HCEC 1CT (cell line): ENCODE results near the gene TMEM132D.

Experiments used
- DNase-seq: peaks from one replicate; pipeline ENCODE4 v3.0.0-alpha.2; 2017

TMEM132D gene

DNA sequence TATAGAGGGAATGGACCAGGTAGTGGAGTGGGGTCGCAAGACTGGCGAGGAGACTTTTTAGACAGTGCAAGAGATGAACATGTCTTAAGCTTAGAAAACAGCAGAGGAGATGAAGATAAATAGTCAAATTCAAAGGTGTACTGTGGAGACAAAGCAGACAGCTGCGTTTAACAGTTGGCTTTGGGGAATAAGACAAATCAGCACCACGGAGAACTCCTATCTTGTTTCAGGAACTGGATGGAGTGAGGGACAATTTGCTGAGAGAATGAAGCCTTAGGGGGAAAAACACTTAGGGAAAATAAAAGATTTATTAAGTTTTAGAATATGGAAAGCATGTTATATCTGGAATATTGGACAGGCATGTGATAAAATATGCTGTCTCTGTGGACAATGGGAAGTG lies 591.8 kb downstream of the TMEM132D start:
- DNase-seq = no peak

DNA sequence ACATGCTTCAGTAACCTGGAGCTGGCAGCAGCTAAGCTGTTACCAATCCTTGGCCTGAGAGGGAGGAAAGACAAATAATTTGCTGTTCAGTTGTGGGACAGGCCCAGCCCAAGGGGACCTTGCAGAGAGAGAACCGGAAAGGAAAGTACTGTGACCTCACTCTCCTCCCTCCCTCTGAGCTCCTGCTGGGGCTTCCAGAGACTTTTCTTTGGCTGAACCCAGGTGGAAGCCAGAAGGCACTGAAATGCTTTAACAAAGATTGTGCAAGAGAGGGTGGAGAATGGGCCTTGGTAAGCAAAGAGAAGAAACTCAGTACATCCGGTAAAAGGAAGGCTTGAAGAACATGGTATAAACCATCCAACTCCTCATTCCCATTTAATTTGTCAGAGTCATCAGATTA lies 593.5 kb downstream of the TMEM132D start:
- no peak for DNase-seq

DNA sequence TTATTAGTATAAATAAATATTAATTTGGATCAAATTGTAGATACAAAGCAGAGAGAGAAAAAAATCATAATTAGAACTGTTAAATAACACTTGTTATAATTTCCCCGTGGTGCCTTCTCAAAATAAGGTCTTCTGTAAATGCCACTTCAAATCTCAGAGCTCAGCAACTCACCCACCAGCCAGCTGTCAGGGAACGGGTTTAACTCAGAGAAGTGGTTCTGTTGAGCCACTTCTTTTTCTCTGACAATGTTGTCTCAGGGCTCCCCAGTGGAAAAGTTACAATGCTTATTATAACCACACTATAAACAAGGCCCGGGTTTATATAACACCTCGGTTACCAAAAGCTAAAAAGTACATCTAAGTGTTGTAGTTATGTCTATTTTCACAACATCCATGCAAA lies 598.0 kb downstream of the TMEM132D start:
- DNase-seq = no peak

DNA sequence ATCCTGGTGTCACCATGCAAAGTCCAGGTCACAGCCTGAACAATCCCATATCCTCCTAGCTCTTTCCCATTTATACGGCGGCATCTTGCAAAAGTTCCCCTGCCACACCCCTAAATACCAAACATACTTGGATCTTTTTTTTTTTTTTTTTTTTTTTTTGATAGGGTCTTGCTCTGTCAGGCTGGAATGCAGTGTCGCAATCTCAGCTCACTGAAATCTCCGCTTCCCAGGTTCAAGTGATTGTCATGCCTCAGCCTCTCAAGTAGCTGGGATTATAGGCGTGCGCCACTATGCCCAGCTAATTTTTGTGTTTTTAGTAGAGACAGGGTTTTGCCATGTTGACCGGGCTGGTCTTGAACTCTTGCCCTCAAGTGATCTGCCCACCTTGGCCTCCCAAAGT lies 599.3 kb downstream of the TMEM132D start:
- DNase-seq = no peak

DNA sequence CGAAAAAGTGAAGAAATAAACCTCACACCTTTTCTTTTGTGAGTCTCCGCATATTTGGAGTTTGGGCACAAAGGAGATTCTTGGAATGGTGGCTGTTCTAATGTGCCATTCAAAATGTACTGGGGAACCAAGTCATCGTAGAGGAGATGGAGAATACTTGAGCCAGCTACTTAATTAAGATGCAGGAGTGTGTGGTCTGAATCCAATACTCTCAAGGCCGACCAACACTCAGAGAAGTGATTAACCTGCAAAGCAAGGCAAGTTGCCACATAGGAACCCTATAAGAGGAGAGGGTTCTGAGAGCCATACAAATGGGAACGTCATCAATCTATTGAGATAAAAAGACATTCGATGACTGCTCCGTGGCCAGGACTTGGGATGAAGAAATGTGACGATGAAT lies 603.8 kb downstream of the TMEM132D start:
- no peak for DNase-seq

DNA sequence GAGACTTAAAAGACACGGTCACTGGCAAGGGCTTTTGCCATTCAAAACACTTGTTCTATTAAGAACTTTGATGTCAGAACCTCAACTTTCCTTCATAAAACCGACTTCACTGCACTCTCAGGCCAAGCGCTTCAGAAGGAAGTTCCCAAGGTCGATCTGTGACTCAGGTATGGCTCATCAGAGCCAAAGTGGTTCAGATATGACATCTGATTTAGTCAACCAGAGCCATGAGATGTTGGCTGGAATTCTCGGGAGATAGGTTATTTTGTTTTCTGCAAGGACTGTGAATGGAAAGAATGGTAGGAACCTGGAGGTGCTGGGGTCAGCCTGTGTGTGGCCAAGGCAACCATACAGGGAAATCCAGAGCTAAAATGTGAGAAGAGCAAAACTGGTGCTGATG lies 604.9 kb downstream of the TMEM132D start:
- no peak for DNase-seq

DNA sequence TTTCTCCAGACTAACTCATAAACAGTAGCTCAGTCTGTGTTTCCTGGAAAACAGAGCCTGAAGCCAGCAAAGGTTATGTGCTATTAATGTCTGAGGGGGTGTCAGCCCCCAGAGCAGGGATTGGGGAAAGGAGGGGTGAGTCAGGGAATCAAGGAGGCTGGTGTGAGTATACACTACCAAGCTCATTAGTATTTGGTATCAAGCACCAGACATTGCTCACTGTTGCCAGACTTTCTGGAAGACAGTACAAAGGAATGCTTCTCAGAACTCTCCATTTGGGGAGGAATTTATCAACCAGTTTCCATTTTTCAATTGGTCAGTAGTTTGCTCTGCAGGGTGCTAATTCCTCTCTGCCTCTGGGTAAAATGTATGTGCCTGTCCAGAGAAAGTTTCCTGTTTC lies 607.2 kb downstream of the TMEM132D start:
- no peak for DNase-seq

DNA sequence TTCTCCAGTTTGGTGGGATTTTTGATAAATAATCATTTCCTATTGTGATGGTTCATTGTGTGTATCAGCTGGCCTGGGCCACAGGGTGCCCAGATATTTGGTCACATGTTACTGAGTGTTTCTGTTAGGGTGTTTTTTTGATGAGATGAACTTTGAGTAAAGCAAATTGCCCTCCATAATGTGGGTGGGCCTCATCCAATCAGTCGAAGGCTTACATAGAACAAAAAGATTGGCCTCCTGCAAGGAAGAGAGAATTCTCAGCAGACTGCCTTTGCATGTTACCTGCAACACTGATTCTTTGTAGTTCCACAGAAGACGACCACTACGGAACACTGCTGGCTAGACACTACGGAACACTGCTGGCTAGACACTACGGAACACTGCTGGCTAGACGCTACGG lies 609.0 kb downstream of the TMEM132D start:
- DNase-seq = no peak

DNA sequence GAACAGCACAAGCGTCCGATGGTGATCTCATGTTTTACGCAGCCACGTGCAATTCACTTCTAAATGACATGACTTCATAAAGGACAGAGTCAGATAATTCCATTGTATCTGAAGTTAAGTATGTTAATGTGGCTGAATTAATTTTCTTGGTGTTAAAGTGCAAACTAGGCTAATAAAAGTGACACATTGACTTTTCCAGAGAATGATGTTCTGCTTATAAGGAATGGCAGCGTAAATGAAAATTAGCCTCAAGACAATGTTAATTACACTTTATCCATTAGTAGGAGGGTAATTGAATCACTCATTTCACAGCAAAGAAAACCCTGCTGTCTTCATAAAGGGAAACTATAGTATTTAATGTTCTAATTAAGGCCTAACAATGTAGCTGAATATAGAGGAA lies 624.1 kb downstream of the TMEM132D start:
- no peak for DNase-seq

DNA sequence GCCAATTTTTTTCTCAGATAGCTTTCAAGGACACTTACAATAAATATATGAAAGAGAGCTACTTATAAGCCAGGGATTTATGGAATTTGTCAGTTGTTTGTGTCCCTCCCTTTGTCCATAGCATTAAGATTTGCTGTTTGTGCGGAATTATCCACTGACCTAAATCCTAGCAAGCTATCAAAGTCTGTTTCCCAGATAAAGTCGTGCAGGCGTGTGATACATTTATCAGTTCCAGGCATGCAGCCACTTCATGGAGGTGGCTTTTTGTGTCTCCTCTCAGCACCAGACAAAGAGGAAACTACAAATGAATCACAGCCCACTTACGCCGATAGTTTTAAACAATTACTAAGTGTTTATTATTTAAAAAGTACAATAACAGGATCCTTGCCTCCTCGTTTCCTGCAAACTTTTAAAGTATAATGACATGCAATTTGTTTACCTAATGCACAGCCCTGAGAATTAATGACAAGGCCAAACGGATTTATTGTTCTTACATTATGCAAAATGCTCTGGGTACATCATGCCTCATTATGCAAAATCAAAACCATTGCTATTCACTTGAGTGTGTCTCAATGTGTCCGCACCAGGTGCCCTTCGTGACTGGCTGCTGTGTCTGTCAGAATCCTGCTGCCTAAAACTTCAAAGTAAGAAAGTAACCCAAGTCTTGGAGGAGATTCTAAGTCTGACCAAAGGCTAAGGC lies 627.3 kb downstream of the TMEM132D start:
- DNase-seq = no peak

DNA sequence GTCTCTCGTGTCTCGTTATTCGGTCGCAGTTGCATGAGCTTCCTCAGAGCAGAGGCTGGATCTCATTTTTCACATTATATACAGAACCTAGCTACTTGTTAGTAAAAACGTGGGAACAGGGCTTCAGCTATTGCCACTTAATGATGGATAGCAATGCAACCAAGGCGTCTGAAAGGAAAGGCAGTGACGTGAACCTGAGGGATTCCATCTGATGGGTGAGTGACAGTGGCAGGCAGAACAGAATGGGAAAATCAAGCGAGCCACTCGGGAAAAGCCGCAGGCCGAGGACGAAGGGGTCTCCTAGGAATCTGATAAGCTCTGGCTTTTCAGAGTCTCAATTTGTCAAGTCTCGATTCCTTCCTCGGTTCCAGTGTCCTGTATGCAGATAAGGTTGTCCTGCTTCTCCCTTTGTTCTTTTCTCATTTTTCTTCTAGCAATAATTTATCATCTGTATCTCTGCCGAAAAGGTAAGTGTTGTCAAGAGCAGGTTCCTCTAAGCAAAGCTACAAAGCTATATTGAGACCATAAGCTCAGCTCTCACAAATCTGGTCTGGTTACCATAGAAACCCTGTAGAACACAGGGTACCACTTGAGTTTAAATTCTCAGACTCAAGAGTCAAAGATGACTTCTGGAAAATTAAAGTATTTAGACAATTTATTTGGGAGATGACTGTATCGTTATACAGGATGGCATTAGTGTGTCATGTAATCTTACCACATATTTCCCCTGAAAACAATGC lies 633.9 kb downstream of the TMEM132D start:
- DNase-seq = no peak

DNA sequence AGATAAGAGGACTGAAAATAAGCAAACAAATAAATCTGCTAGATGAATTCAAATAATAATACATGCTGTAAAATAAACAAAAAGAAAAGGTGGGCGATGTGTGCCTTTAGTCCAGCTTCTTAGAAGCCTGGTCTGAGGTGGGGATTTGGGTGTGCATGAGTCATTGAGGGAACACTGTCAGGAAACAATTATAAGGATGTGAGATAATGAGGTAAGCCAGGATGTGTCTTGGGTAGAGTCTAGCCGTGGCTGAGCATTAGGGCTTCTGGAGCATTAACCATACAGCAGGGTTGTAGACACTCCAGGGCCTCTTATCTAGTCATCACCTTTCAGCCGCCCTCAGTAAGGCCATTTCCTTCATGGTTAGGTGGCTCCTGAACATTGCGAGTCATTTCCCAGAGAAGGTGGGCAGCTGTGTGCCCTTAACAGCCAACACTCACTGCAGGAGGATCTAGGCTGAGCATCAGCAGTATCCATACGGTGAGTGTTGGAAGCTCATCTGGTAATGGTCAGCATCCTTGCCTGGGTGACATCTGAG lies 645.0 kb downstream of the TMEM132D start:
- no peak for DNase-seq

DNA sequence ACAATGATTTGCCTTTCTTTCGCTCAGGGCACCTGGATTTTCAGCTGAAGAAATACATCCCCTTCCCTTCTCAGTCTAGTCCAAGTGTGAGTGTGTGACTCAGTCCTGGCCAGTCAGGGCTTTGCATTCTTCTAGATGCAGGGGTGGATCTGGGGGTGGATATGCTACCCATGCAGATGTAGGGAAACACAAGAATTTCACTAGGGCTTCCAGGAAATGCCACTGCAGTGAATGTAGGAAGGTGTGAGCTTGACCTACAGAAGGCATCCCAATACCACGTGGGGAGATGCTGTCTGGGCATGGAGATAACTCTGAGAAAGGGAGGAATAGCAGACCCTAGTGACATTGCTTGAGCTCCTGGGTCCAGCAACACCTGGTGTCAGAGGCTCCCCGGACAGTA lies 646.3 kb downstream of the TMEM132D start:
- DNase-seq = no peak

DNA sequence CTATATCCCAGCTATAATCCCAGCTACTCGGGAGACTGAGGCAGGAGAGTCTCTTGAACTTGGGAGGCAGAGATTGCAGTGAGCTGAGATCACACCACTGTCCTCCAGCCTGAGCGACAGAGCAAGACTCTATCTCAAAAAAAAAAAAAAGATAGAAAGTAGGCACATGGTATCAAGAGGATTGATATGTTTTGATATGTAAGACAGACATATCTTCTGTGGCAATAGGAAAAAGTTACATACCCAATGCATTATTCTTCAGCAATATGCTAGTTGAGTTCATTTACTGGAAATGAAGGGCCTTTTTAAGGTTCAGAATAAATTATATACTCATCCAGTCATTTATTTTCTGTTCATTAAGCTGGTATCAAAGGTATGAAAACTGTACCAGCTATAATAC lies 657.2 kb downstream of the TMEM132D start:
- DNase-seq = no peak

DNA sequence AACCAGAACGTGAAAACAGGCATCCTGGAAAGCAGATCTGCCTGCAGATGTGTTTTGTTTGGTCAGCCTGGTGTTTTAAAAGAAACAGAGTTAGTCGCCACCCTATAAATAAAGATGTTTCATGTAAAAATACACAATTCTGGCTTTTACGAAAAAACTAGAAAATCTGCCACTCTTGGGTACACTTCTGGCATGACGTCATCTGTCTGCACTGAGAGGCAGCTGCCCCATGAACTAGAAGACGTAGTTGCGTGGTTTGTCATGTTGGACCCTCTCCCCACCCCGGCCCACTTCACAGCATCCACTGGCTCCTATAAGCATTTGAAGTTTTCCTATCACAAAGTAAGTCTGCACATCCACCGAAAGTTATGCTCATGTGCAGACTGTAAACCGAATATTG lies 658.1 kb downstream of the TMEM132D start:
- DNase-seq = no peak

DNA sequence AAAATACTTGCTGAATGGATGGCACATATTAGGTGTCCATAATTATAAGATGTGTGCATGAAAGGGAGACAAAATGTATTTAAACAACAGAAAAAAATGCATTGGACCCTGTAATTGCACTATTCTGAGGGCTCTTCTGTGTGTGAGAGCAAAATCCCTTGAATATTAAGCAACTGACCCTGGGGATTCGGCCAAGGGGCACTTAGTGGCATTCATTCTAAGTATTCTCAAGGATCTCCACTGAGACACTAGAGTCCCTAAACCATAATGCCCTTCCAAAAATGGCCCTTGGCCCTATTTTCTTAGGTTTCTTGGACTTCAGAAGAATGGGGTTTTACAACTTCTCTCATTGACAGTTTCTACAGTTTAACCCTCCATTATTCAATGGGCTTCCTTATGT lies 662.0 kb downstream of the TMEM132D start:
- DNase-seq = no peak

DNA sequence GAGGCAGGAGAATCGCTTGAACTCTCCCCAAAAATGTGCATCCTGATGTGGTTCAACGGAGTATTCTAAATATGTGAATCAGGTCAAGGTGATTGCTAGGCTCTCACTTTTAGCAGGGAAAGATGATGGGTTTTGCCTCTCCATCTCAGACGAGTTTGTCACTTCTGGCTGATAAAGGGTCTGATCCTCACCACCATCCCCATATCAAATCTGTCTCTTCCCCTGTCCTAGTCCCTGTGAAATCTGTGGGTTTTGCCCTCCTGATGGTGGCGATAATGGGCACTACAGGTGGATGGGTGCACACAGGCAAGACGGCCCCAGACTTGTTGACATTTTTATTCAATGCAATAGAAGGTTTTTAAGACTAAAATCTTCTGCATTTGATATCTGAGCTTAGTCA lies 665.9 kb downstream of the TMEM132D start:
- DNase-seq = no peak

DNA sequence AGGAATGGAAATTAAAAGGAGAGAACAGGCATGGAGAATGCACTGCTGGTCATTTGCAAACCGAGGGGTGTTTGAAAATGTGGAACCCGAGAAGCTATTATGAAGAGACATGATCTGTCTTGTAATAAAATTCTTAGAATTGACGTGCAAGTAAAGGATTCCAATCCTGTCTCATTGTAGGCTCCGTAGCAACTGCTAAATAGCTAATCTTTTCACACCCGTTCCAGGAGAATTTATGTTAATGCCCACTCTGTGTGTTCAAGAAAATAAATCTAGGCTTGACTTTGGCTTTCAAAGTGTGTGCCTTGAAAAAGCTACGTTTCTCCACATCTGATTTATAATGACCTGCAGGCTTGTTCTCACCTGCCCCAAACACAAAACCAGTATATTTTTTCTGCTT lies 669.6 kb downstream of the TMEM132D start:
- DNase-seq = no peak

DNA sequence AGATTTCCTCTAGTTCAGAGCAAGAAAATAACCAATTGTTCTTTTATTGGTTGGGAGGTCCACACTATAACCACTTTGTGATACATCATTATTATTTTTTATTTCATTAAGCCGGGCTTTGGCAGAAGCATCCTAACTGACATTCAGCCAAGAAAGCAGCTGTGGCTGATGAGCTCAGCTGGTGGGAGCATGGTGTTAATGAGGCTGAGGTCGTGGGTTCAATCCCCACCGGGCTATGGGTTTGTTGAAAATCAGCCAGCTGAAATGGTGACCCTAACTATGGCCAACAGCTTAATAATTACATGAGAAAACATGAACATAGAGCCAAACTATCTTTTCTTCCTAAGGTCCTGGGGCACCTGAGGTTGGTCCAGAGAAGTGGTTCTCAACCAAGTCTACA lies 672.3 kb downstream of the TMEM132D start:
- DNase-seq = no peak

DNA sequence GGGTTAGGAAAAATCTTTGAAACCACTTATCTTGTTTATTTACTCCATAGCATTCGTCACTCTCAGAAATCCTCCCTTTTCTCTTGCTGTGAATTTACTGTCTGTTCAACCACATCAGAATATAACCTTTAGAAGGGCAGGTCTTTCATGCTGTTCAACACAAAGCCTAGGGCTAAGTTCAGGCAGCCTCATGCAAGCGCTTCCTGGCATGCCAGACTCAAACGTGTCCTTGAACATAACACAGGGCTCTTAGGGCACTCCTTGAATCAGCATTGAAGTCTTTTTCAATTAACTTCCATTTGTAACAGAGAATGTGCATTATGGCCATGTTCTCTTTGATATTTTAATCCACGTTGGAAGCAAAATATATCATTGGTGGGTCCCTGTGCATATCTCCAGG lies 672.8 kb downstream of the TMEM132D start:
- no peak for DNase-seq

DNA sequence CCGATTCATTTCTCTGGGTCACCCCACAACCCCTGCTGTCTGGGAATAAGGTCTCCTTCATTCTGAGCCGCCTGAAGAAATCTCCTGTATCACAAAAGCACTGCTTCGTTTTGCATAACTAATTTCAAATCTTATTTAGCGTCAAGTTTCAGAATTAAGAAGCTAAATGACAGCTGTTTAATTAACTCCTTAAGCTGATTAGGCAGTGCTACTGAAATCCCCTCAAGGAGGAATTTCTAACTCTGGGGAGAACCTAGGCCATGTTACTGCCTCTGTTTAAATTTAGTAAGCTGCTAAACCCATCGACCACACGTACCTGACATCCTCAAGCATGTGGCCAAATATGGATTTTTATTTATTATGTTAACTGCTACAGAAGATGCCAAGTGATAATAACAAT lies 677.0 kb downstream of the TMEM132D start:
- DNase-seq = no peak

DNA sequence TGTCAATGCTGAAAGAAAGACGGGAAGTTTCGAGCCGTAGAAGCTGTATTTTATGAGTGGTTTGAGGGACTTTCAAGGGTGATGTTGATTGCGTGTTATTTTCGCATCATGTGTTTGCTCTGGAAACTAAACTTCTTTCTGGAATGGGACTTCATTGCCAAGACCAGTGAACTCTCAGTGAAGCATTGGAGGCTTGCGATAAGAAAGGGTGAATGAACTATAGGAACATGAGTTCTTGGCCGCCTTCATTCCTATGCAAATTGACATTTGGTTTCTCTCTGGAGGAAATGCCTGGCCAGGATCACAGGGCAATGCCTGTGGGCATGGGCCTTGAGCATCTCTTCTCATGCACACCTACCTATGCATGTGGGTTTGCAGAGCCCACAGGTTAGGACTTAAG lies 677.8 kb downstream of the TMEM132D start:
- no peak for DNase-seq

DNA sequence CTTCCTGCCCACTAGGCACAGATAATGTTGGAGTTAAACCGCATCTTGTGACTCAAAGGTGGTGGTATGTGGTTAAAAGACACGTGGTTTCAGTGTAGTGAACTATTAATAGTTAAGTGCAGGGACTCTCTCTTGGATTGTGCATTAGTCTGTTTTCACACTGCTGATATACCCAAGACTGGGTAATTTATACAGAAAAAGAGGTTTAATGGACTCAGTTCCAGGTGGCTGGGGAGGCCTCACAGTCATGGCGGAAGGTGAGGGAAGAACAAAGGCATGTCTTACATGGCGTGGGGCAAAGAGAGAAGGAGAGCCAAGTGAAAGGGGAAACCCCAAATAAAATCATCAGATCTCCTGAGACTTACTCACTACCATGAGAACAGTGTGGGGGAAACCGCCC lies 688.3 kb downstream of the TMEM132D start:
- no peak for DNase-seq

DNA sequence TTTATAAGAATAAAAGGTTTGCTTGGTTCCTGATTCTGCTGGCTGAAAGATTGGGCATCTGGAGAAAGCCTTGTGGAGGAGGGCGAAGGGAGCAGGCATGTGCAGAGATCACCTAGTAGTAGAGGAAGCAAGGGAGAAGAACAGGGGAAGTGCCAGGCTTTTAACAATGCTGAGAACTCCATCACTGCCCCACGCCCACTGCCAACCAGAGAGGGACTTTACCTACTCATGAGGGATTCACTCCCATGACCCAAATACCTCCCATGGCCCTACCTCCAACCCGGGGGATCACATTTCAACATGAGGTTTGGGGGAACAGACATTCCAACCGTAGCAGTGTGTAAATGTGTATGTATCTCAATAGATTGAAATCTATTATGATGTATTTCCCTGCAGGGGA lies 690.3 kb downstream of the TMEM132D start:
- no peak for DNase-seq
